Tibial nerve (tissue), 4 donors: ENCODE data around the gene KCTD5.

Source experiments
- CTCF ChIP-seq, 5 experiments: fragments of 200-600 bp in 3 of 5; fragments of 450-650 bp in 2 of 5; sonication (generic) in 3 of 5; IDR thresholded peaks; one replicate each; pipeline ENCODE4 v1.5.1; 2016 to 2019; ENCODE audit warnings: antibody characterized with exemption in 5 of 5, mild to moderate bottlenecking in 3 of 5, moderate library complexity in 2 of 5
- EP300 ChIP-seq, 2 donors: sonication (generic); formaldehyde crosslinking; IDR thresholded peaks; one replicate each; pipeline ENCODE4 v1.6.1; 2017; ENCODE audit warnings: antibody characterized with exemption in 2 of 2, mild to moderate bottlenecking in 1 of 2
- POLR2A ChIP-seq, 2 donors: fragments of 450-650 bp; IDR thresholded peaks; one replicate each; pipeline ENCODE4 v1.6.1; 2017; ENCODE audit warnings: antibody characterized with exemption in 2 of 2, mild to moderate bottlenecking in 2 of 2, moderate library complexity in 2 of 2

- no peak for TF ChIP-seq CTCF (IDR thresholded peaks at IDR 0.05)
- no peak for TF ChIP-seq POLR2A (IDR thresholded peaks at IDR 0.05)
- TF ChIP-seq EP300 (IDR thresholded peaks at IDR 0.05): no peak
Observed at GRCh38 chr16:2687531-2688308, 5.4 kb downstream of the KCTD5 start.
